Amygdala (tissue), 56 donors: ENCODE measurements around the gene SMYD3.
A peak's percentile ranks its signal among the peaks of the same experiment; 100 is the strongest.

Experiments used
- DNase-seq, 56 donors: peaks; one replicate each; lab custom pipeline; 2025; lab: John Stamatoyannopoulos, UW

The SMYD3 gene

GRCh38 chr1:246476771-246477170 is 30.3 kb downstream of the SMYD3 start:
- no peak for DNase-seq

GRCh38 chr1:246471688-246472087 is 35.4 kb downstream of the SMYD3 start:
- DNase-seq, result no peak

- no peak for DNase-seq
Observed at GRCh38 chr1:246470585-246470984, 36.5 kb downstream of the SMYD3 start.

GRCh38 chr1:246462986-246463385 is 44.1 kb downstream of the SMYD3 start:
- DNase-seq, result no peak

- no peak for DNase-seq
Observed at GRCh38 chr1:246460406-246460805, 46.7 kb downstream of the SMYD3 start.

DNA sequence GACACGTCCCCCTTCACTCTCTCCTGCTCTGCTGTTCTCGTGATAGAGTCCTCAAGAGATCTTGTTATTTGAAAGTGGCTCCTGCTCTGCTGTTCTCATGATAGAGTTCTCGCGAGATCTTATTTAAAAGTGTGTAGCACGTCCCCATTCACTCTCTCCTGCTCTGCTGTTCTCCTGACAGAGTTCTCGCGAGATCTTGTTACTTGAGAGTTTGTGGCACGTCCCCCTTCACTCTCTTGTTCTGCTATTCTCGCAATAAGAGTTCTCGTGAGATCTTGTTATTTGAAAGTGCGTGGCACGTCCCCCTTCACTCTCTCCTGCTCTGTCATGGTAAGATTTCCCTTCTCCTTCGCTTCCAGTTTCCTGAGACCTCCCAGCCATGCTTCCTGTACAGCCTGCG is 47.9 kb downstream of the SMYD3 start:
- DNase-seq, result no peak

- no peak for DNase-seq
Observed at GRCh38 chr1:246455476-246455875, 51.6 kb downstream of the SMYD3 start.

DNA sequence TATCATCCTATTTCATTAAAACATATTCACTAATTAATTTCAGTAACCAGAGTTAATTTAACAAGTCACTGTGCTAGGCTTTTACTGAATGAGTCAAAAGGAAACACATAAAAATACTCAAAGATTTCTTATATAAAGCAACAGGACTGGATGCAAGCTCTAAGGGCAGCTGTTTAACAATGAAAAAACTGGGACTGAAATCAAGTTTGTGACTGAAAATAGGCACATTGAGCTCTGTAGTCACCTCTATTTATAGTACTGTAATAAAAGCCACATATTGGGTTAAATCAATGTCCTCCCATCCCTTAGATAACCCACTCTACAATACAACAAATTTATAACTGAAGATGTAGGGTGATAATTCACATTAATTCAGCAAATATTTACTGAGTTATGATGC is 52.4 kb downstream of the SMYD3 start:
- DNase-seq, result no peak

DNA sequence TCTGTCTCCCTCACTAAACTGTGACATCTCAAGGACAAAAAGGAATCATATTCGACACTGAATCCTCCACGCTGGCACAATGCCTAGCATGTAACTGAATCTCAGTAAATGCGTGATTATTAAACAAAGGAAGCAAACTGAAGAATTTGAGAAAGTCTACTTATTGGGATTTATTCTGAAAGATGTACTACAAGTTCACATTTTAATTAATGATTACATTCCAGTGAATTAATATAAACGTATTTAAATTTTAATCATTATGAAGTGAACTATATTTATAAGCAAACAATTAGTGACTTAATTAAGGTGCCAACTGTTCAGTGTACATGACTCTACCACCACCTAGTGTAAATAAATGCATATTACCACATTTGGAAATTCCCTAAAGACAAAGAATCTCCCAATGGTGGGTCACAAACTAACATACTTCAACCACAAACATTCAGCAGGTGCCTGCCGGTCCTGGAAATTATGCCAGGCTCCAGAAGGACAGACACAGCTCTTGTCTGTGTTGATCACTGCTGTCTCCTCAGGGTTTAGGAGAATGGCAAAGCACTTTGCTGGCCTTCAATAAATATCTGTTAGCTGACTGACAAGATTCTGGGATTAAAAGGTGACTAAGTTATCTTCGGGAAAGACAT is 56.3 kb downstream of the SMYD3 start:
- DNase-seq, result peak in 2 of 56 donors; percentile 1 to 21

DNA sequence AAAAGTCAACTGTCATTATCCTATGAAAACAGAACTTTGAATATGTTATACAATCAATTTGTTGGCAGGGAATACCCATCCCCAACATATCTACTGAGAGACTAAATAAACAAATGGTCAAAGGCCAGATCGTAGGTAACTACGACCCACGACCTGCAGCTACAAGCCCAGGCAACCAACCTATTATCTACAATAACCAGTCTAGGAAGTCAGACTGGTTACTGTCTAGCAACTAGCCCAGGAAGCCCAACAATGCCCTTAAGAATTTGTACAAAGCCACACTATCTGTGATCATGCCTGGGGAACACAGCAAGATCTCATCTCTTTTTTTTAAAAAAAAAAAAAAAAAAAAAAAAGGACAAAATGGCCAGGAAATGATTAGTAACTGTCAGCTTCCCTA is 58.7 kb downstream of the SMYD3 start:
- DNase-seq, result no peak

DNA sequence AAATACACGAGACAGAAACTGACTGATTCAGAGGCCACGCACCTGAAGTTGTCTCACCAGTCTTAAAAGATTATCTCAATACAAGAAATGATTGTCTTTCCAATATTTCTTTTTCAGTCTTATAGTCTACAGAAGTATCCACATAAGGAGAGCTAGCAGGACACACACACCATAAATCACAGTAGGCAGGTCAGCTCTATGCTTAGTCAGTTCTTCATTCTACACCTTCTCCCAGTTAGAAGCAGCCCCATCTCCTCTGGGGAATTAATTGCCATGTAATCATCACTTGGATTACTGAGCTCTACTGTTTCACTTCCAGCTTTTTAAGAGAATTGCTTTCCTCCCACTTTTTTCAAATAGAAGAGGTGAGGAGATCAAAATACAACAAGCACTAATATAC is 59.6 kb downstream of the SMYD3 start:
- no peak for DNase-seq

- DNase-seq, result no peak
Observed at GRCh38 chr1:246445503-246445902, 61.6 kb downstream of the SMYD3 start.

DNA sequence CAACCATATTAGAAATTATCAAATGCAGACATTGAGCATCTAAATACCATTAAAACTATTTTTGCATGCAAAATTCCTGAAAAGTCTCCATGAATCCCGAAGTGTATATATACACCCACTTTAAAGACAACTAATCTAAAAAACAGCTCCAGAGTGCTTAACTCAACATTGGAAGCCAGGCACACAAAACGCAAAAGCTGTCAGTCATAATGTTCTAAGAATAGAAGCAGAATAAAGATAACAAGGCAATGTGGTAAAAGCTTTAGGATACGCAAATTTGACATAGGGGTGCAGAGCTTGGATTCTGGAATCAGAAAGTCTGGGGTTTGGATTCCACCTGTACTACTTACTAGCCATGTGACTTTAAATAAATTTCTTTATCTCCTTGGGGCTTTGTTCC is 62.5 kb downstream of the SMYD3 start:
- DNase-seq, result no peak

GRCh38 chr1:246437961-246438360 is 69.1 kb downstream of the SMYD3 start:
- DNase-seq, result no peak

DNA sequence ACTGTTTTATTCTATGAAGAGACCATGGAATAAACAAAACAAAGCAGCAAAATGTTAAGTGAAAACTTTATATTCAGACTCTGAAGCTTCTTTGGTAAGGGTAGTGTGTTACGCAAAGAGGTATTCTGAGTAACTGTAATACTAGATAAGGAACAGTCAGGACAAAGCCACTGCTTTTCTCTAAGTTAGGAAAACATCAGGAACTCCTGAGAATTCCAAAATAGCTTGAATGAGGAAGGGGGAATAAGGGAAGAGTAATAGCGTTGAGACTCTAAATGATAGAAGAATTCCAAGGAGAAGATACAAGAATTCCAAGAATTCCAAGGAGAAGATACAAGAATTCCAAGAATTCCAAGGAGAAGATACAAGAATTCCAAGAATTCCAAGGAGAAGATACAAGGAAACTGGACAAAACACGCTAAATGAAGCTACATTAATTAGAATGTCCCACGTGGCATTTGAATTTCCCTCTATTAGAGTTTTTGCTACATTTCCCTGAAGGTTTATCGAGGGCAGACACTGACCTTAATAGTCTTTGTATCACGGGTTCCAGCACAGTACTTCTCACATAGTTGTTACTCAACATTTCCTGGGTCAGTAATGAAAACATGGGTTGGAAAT is 71.5 kb downstream of the SMYD3 start:
- DNase-seq, result no peak

DNA sequence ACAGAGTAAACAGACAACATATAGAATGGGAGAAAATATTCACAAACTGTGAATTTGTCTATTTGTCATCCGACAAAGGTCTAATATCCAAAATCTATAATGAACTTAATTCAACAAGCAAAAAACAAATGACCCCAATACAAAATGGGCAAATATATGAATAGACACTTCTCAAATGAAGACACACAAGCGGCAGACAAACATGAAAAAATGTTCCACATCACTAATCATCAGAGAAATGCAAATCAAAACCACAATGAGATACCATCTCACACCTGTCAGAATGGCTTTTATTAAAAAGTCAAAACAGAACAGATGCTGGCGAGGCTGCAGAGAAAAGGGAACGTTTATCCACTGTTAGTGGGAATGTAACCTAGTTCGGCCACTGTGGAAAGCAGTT is 72.7 kb downstream of the SMYD3 start:
- no peak for DNase-seq

GRCh38 chr1:246428542-246429308 is 78.4 kb downstream of the SMYD3 start:
- DNase-seq, result peak in 12 of 56 donors; percentile 5 to 46 (median 10)

DNA sequence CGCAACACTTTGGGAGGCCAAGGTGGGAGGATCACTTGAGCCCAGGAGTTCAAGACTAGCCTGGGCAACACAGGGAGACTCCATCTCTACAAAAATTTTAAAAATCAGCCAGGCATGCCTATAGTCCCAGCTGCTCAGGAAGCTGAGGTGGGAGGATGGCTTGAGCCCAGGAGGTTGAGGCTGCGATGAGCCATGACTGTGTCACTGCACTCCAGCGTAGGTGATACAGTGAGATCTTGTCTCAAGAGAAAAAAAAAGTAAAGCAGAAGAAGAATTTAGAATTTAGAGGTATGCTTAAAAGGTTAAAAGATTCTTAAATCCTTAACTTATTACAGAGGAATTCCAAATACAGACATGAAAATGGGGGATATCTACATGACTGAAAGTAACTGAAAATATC is 79.5 kb downstream of the SMYD3 start:
- no peak for DNase-seq

DNA sequence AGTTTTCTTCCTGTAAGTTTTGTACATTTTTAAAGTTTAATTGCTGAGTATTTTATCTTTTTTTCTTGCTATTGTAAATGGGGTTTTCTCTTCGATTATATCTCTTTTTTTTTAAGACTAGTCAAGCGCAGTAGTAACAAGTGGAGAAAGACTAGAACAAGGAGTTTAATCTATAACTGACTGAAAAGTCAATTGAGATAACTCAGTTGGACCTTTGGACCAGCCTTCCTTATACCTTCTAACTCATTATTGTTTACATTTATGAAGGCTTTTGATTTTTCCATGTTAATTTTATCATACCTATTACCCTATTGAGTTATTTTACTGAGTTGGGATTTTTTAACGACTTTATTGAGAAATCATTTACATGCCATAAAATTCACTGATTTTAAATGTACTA is 81.2 kb downstream of the SMYD3 start:
- no peak for DNase-seq

- no peak for DNase-seq
Observed at GRCh38 chr1:246425139-246425794, 81.8 kb downstream of the SMYD3 start.

GRCh38 chr1:246420300-246420699 is 86.8 kb downstream of the SMYD3 start:
- no peak for DNase-seq
